SIG-M5 treated with dmso at 0.1 percent for 504 hours (cell line): Measurements from ENCODE around the gene BZW2.

ENCODE experiments used
- DNase-seq: peaks from one replicate; lab custom pipeline; 2025; ENCODE audit not compliant: unreplicated experiment; lab: John Stamatoyannopoulos, UW

The BZW2 gene

GRCh38 chr7:16745645-16746044 is 99.7 kb downstream of the BZW2 start:
- DNase-seq, result no peak

- no peak for DNase-seq
Observed at GRCh38 chr7:16747102-16747501, 101.1 kb downstream of the BZW2 start.

- peak; percentile 93 for DNase-seq
Observed at GRCh38 chr7:16753102-16753931, 107.3 kb downstream of the BZW2 start, which contains the start of gene TSPAN13. TSPAN13 (plus strand) TSS chr7:16753755; CDS start chr7:16753968, 213 bp downstream.

- DNase-seq, result no peak
Observed at GRCh38 chr7:16753932-16754855, 108.2 kb downstream of the BZW2 start.

- no peak for DNase-seq
Observed at GRCh38 chr7:16754856-16755317, 108.9 kb downstream of the BZW2 start.

GRCh38 chr7:16755397-16755796 is 109.4 kb downstream of the BZW2 start:
- no peak for DNase-seq
